Activated CD4-positive, alpha-beta memory T cell treated with anti-CD3 and anti-CD28 coated beads for 36 hours (primary cell): ENCODE data around the gene MDM4. TPM values are rescaled to one million over a fixed set of nuclear protein-coding genes. Genes with fewer than 3 reads are reported as not detected.

Source experiments
- CTCF ChIA-PET: fragments of 350-600 bp; sonication (Branson Sonifier 250); formaldehyde crosslinking; loops from one replicate; lab custom pipeline; 2021; ENCODE audit warnings: antibody characterized with exemption, inconsistent platforms; lab: Charles Lee
- POLR2A ChIA-PET: fragments of 350-600 bp; sonication (Branson Sonifier 250); formaldehyde crosslinking; loops from one replicate; lab custom pipeline; 2021; ENCODE audit warnings: antibody characterized with exemption; lab: Charles Lee
- DNase-seq: peaks from one replicate; pipeline ENCODE4 v3.0.0-alpha.2; 2020
- H3K27ac Mint-ChIP-seq: one replicate; pipeline ENCODE4 v1.8.0; 2021; ENCODE audit warnings: mixed read lengths
- H3K27me3 Mint-ChIP-seq: one replicate; pipeline ENCODE4 v1.8.0; 2021; ENCODE audit warnings: mixed read lengths
- H3K36me3 Mint-ChIP-seq: one replicate; pipeline ENCODE4 v1.8.0; 2021; ENCODE audit warnings: mixed read lengths
- H3K4me1 Mint-ChIP-seq: one replicate; pipeline ENCODE4 v1.8.0; 2021; ENCODE audit warnings: low read depth, mixed read lengths
- H3K4me3 Mint-ChIP-seq: one replicate; pipeline ENCODE4 v1.8.0; 2021; ENCODE audit warnings: mild to moderate bottlenecking, mixed read lengths
- H3K9me3 Mint-ChIP-seq: one replicate; pipeline ENCODE4 v1.8.0; 2021; ENCODE audit warnings: mixed read lengths
- intact Hi-C: fragments of 100-400 bp; cut with micrococcal nuclease; formaldehyde crosslinking; loops from one replicate; pipeline ENCODE4 v1.15.1; 2023
- total RNA-seq, 2 experiments: library from RNA; stranded (reverse); gene quantifications; one replicate each; pipeline ENCODE4 v1.2.3, GENCODE V29; 2021

MDM4 gene
- total RNA-seq, 2 experiments from 2014 or later, result 88.0 to 90.8 TPM

GRCh38 chr1:204493984-204494280 is 22.3 kb upstream of the MDM4 start:
- POLR2A ChIA-PET, result interaction anchor here (0.6 to 4.4 kb wide), 19 partner anchors 9 to 88 kb away, joined by 3 to 24 read pairs (median 4); partner anchors contain the start of gene MDM4

GRCh38 chr1:204494281-204495077 is 21.7 kb upstream of the MDM4 start, which contains the start of gene PIK3C2B:
TSS of gene PIK3C2B (minus strand) at chr1:204494805. CDS start at chr1:204469802, 25,003 bp downstream.
- ChIA-PET POLR2A (interaction anchor here (0.6 to 4.4 kb wide), 21 partner anchors 9 to 88 kb away, joined by 3 to 24 read pairs (median 4); partner anchors contain the start of gene MDM4), CTCF (interaction anchor here (0.6 to 20.5 kb wide), 18 partner anchors 9 to 1135 kb away, joined by 3 to 1224 read pairs (median 6); partner anchors contain the start of genes MDM4 and PLEKHA6)
- no peaks in the 10 kb centered on the region for H3K27me3 Mint-ChIP-seq
- H3K36me3 Mint-ChIP-seq, result peaks cover 10% of the 10 kb centered on the region
- intact Hi-C loops, result loop anchor here (1.0 to 10.0 kb wide), 4 partner anchors 9 to 1490 kb away; partner anchors contain the start of gene TMEM183A
- DNase-seq, result peak; percentile 86
- peak within 1 kb of the TSS; percentile 92 for H3K27ac Mint-ChIP-seq
- H3K9me3 Mint-ChIP-seq, result no peaks in the 10 kb centered on the region
- H3K4me3 Mint-ChIP-seq, result peak within 1 kb of the TSS; percentile 84
- H3K4me1 Mint-ChIP-seq, result peaks cover 50% of the 10 kb centered on the region

More at GRCh38 chr1:204493984-204494280, 22.3 kb upstream of the MDM4 start:
- no peaks in the 10 kb centered on the region for H3K27me3 Mint-ChIP-seq
- H3K36me3 Mint-ChIP-seq, result peaks cover 12% of the 10 kb centered on the region
- H3K4me3 Mint-ChIP-seq, result peak overlapping the region; percentile 84
- peaks cover 52% of the 10 kb centered on the region for H3K4me1 Mint-ChIP-seq
- intact Hi-C loops, result loop anchor here (1.0 to 10.0 kb wide), 4 partner anchors 9 to 1489 kb away; partner anchors contain the start of gene TMEM183A
- peak; percentile 71 for DNase-seq
- CTCF ChIA-PET, result interaction anchor here (0.6 to 20.5 kb wide), 16 partner anchors 9 to 1136 kb away, joined by 3 to 1224 read pairs (median 8); partner anchors contain the start of genes MDM4 and PLEKHA6
- peak overlapping the region; percentile 92 for H3K27ac Mint-ChIP-seq
- no peaks in the 10 kb centered on the region for H3K9me3 Mint-ChIP-seq

DNA sequence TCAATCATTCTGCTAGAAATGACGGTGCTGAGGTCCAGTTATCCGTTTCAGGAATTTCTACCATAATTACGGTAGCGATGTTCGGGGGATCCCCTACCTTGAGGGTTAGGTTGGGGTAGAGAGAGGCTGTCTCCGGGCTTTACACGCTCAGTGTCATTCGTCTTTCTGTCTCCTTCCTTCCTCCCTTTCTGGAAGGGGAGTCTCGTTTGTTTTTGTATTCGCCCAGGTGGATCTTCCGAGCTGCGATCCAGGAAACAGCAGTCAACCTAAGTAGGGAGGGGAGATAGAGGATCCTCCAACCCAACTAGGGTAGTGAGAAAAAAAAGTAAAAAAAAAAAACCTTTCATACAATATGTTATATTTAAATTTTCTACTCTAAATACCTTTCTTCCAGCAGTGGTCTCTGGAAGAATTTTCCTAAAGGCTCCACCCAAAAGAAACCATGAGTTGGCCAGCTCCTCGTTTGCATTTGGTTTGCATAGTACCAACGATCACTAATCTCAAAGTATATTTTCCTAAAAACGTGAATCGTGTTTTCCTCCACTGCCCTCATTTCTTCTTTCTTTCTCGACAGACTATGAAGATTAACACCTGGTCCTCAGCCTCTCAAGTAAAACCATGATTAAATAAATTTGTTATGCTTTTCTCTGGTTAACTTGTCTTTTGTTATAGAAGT is 21.0 kb upstream of the MDM4 start:
- Mint-ChIP-seq H3K4me3 (peak overlapping the region; percentile 84), H3K27me3 (no peaks in the 10 kb centered on the region), H3K36me3 (peaks cover 7% of the 10 kb centered on the region), H3K27ac (peak overlapping the region; percentile 92), H3K4me1 (peaks cover 43% of the 10 kb centered on the region), H3K9me3 (no peaks in the 10 kb centered on the region)
- intact Hi-C loops, result loop anchor here (10.0 kb wide), 1 partner anchor 1490 kb away; the partner anchor contains the start of gene TMEM183A
- DNase-seq, result no peak
- ChIA-PET CTCF (interaction anchor here (0.7 to 20.5 kb wide), 13 partner anchors 8 to 312 kb away, joined by 3 to 1224 read pairs (median 10); partner anchors contain the start of gene MDM4), POLR2A (interaction anchor here (1.1 to 4.4 kb wide), 13 partner anchors 8 to 86 kb away, joined by 3 to 24 read pairs (median 4); partner anchors contain the start of gene MDM4)

GRCh38 chr1:204495777-204496176 is 20.4 kb upstream of the MDM4 start:
- ChIA-PET POLR2A (interaction anchor here (1.1 to 4.4 kb wide), 8 partner anchors 7 to 83 kb away, joined by 3 to 24 read pairs (median 16); partner anchors contain the start of gene MDM4), CTCF (interaction anchor here (1.1 to 20.5 kb wide), 6 partner anchors 7 to 118 kb away, joined by 4 to 1224 read pairs (median 20); no protein-coding TSS in a partner anchor)
- no peak for DNase-seq
- peaks cover 4% of the 10 kb centered on the region for H3K36me3 Mint-ChIP-seq
- peaks cover 37% of the 10 kb centered on the region for H3K4me1 Mint-ChIP-seq
- H3K27ac Mint-ChIP-seq, result peak overlapping the region; percentile 69
- intact Hi-C loops, result loop anchor here (10.0 kb wide), 1 partner anchor 1491 kb away; the partner anchor contains the start of gene TMEM183A
- peak overlapping the region; percentile 71 for H3K4me3 Mint-ChIP-seq
- H3K27me3 Mint-ChIP-seq, result no peaks in the 10 kb centered on the region
- H3K9me3 Mint-ChIP-seq, result no peaks in the 10 kb centered on the region

DNA sequence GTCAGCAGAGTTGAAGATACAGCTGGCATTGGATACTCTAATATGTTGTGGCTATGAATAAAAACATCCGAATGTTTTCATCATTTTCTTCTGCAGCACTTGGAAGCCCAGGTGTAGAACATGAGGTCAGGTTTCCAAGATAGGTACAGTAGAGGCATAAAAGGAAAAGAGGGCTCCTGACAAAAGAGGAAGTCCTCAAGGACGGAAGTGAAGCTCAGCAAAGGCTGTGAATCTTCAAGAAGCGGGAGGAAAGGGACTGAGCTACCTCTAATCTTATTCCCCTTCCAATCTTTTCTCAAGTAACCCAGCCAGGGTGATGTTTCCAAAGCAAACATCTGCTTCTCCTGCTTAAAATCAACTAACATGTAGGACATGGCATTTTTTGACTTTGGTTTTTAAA is 17.2 kb upstream of the MDM4 start:
- Mint-ChIP-seq H3K9me3 (no peaks in the 10 kb centered on the region), H3K36me3 (no peaks in the 10 kb centered on the region), H3K4me3 (no peak overlapping the region), H3K27me3 (no peaks in the 10 kb centered on the region), H3K4me1 (peaks cover 19% of the 10 kb centered on the region), H3K27ac (no peak overlapping the region)
- ChIA-PET CTCF (interaction anchor here (1.0 to 20.5 kb wide), 3 partner anchors 59 to 136 kb away, joined by 4 to 1224 read pairs (median 4); no protein-coding TSS in a partner anchor), POLR2A (interaction anchor here (1.6 kb wide), 1 partner anchor 51 kb away, joined by 5 read pairs; no protein-coding TSS in a partner anchor)
- intact Hi-C loops, result loop anchor here (10.0 kb wide), 1 partner anchor 1494 kb away; the partner anchor contains the start of gene TMEM183A
- DNase-seq, result no peak

GRCh38 chr1:204499511-204500468 is 16.4 kb upstream of the MDM4 start:
- H3K4me1 Mint-ChIP-seq, result peaks cover 19% of the 10 kb centered on the region
- DNase-seq, result no peak
- ChIA-PET POLR2A (no interaction called here), CTCF (interaction anchor here (0.7 to 20.5 kb wide), 4 partner anchors 59 to 101 kb away, joined by 3 to 1224 read pairs (median 4); no protein-coding TSS in a partner anchor)
- H3K27ac Mint-ChIP-seq, result no peak overlapping the region
- no peaks in the 10 kb centered on the region for H3K27me3 Mint-ChIP-seq
- intact Hi-C loops, result loop anchor here (5.0 to 10.0 kb wide), 4 partner anchors 137 to 1495 kb away; partner anchors contain the start of genes GOLT1A and TMEM183A
- no peak overlapping the region for H3K4me3 Mint-ChIP-seq
- H3K9me3 Mint-ChIP-seq, result no peaks in the 10 kb centered on the region
- H3K36me3 Mint-ChIP-seq, result no peaks in the 10 kb centered on the region

- H3K36me3 Mint-ChIP-seq, result peaks cover 8% of the 10 kb centered on the region
- no peak overlapping the region for H3K27ac Mint-ChIP-seq
- intact Hi-C loops, result loop anchor here (2.0 to 10.0 kb wide), 4 partner anchors 140 to 1177 kb away; partner anchors contain the start of gene GOLT1A
- CTCF ChIA-PET, result interaction anchor here (1.1 to 20.5 kb wide), 14 partner anchors 9 to 305 kb away, joined by 3 to 1224 read pairs (median 9); partner anchors contain the start of genes MDM4 and PIK3C2B
- POLR2A ChIA-PET, result no interaction called here
- peaks cover 2% of the 10 kb centered on the region for H3K9me3 Mint-ChIP-seq
- H3K27me3 Mint-ChIP-seq, result peaks cover 4% of the 10 kb centered on the region
- peaks cover 17% of the 10 kb centered on the region for H3K4me1 Mint-ChIP-seq
- no peak overlapping the region for H3K4me3 Mint-ChIP-seq
- no peak for DNase-seq
Observed at GRCh38 chr1:204502241-204502640, 14.0 kb upstream of the MDM4 start.

- Mint-ChIP-seq H3K27me3 (peaks cover 4% of the 10 kb centered on the region), H3K27ac (peak overlapping the region; percentile 51), H3K4me3 (peak overlapping the region; percentile 20), H3K9me3 (peaks cover 2% of the 10 kb centered on the region), H3K36me3 (peaks cover 10% of the 10 kb centered on the region), H3K4me1 (peaks cover 24% of the 10 kb centered on the region)
- POLR2A ChIA-PET, result interaction anchor here (0.6 to 1.0 kb wide), 2 partner anchors 9 to 80 kb away, joined by 4 to 7 read pairs; partner anchors contain the start of gene PIK3C2B
- CTCF ChIA-PET, result interaction anchor here (0.7 to 20.5 kb wide), 28 partner anchors 10 to 341 kb away, joined by 3 to 1224 read pairs (median 4); partner anchors contain the start of genes MDM4 and PIK3C2B
- intact Hi-C loops, result loop anchor here (1.0 to 10.0 kb wide), 7 partner anchors 9 to 1179 kb away; partner anchors contain the start of genes GOLT1A and PIK3C2B
- DNase-seq, result no peak
Observed at GRCh38 chr1:204503122-204503912, 12.9 kb upstream of the MDM4 start.

GRCh38 chr1:204503913-204504519 is 12.2 kb upstream of the MDM4 start:
- peaks cover 4% of the 10 kb centered on the region for H3K27me3 Mint-ChIP-seq
- ChIA-PET POLR2A (interaction anchor here (4.8 to 5.4 kb wide), 2 partner anchors 10 to 13 kb away, joined by 24 to 68 read pairs; partner anchors contain the start of genes MDM4 and PIK3C2B), CTCF (interaction anchor here (0.8 to 20.5 kb wide), 18 partner anchors 10 to 288 kb away, joined by 3 to 1224 read pairs (median 8); partner anchors contain the start of genes MDM4 and PIK3C2B)
- no peak for DNase-seq
- peaks cover 2% of the 10 kb centered on the region for H3K9me3 Mint-ChIP-seq
- no peak overlapping the region for H3K27ac Mint-ChIP-seq
- no peak overlapping the region for H3K4me3 Mint-ChIP-seq
- peaks cover 10% of the 10 kb centered on the region for H3K36me3 Mint-ChIP-seq
- intact Hi-C loops, result loop anchor here (1.0 to 10.0 kb wide), 7 partner anchors 10 to 1179 kb away; partner anchors contain the start of genes GOLT1A and PIK3C2B
- H3K4me1 Mint-ChIP-seq, result peaks cover 24% of the 10 kb centered on the region
